Measurements from ENCODE around the gene PGA5. TPM values are rescaled to one million over a fixed set of nuclear protein-coding genes. Genes with fewer than 3 reads are reported as not detected.
"Not testable (repeated sequence)": the region's sequence is repeated elsewhere in the genome, so short reads cannot be mapped to it uniquely, and the experiment has no call there.

PGA5 gene
- not detected in 2 replicates for total RNA-seq (2014; rRNA removed; shearing (Covaris generic))

- not testable (repeated sequence) for DNase-seq (ENCODE audit: low read depth)
These were observed at the start of gene PGA5 for GRCh38 chr11:61240875-61241274. Gene PGA5, plus strand, starts transcription at chr11:61241175. Its CDS starts 52 bp downstream, at chr11:61241227.

GRCh38 chr11:61193596-61193995, 47.4 kb upstream of the PGA5 start:
- no peak for DNase-seq (ENCODE audit: low read depth)

GRCh38 chr11:61194169-61194671, 46.8 kb upstream of the PGA5 start:
- no peak for DNase-seq (ENCODE audit: low read depth)

- no peak for DNase-seq (ENCODE audit: low read depth)
These were observed 45.8 kb upstream of the PGA5 start for GRCh38 chr11:61194981-61195695.

- no peak for DNase-seq (ENCODE audit: low read depth)
These were observed 45.3 kb upstream of the PGA5 start for GRCh38 chr11:61195719-61196118.

GRCh38 chr11:61198361-61198760, 42.6 kb upstream of the PGA5 start:
- DNase-seq (ENCODE audit: low read depth): no peak

- no peak for DNase-seq (ENCODE audit: low read depth)
These were observed 41.9 kb upstream of the PGA5 start for GRCh38 chr11:61198948-61199523.

GRCh38 chr11:61201476-61201875, 39.5 kb upstream of the PGA5 start:
- DNase-seq (ENCODE audit: low read depth): no peak

GRCh38 chr11:61202950-61203746, 37.8 kb upstream of the PGA5 start, which contains the start of gene PGA3:
Gene PGA3, plus strand, starts transcription at chr11:61203515. Its CDS starts 50 bp downstream, at chr11:61203565.
- not testable (repeated sequence) for DNase-seq (ENCODE audit: low read depth)

GRCh38 chr11:61203873-61204272, 37.1 kb upstream of the PGA5 start:
- not testable (repeated sequence) for DNase-seq (ENCODE audit: low read depth)

GRCh38 chr11:61204502-61205059, 36.4 kb upstream of the PGA5 start:
- DNase-seq (ENCODE audit: low read depth): not testable (repeated sequence)

- not testable (repeated sequence) for DNase-seq (ENCODE audit: low read depth)
These were observed 33.2 kb upstream of the PGA5 start for GRCh38 chr11:61207636-61208310.

- DNase-seq (ENCODE audit: low read depth): not testable (repeated sequence)
These were observed 30.3 kb upstream of the PGA5 start for GRCh38 chr11:61210629-61211028.

- not testable (repeated sequence) for DNase-seq (ENCODE audit: low read depth)
These were observed 29.5 kb upstream of the PGA5 start for GRCh38 chr11:61211327-61211952.

- DNase-seq (ENCODE audit: low read depth): not testable (repeated sequence)
These were observed 28.8 kb upstream of the PGA5 start for GRCh38 chr11:61212202-61212601.

GRCh38 chr11:61213711-61214324, 27.2 kb upstream of the PGA5 start:
- DNase-seq (ENCODE audit: low read depth): not testable (repeated sequence)

- DNase-seq (ENCODE audit: low read depth): not testable (repeated sequence)
These were observed 22.7 kb upstream of the PGA5 start for GRCh38 chr11:61218306-61218705.

GRCh38 chr11:61219016-61219415, 22.0 kb upstream of the PGA5 start:
- DNase-seq (ENCODE audit: low read depth): not testable (repeated sequence)

GRCh38 chr11:61222047-61222446, 18.9 kb upstream of the PGA5 start, which contains the start of gene PGA4:
Gene PGA4, plus strand, starts transcription at chr11:61222347. Its CDS starts 54 bp downstream, at chr11:61222401.
- not testable (repeated sequence) for DNase-seq (ENCODE audit: low read depth)

GRCh38 chr11:61222692-61223091, 18.3 kb upstream of the PGA5 start:
- not testable (repeated sequence) for DNase-seq (ENCODE audit: low read depth)
